ENCODE measurements around the gene ARG1.
"Not testable (repeated sequence)": the region's sequence is repeated elsewhere in the genome, so short reads cannot be mapped to it uniquely, and the experiment has no call there.

ARG1 gene

DNA sequence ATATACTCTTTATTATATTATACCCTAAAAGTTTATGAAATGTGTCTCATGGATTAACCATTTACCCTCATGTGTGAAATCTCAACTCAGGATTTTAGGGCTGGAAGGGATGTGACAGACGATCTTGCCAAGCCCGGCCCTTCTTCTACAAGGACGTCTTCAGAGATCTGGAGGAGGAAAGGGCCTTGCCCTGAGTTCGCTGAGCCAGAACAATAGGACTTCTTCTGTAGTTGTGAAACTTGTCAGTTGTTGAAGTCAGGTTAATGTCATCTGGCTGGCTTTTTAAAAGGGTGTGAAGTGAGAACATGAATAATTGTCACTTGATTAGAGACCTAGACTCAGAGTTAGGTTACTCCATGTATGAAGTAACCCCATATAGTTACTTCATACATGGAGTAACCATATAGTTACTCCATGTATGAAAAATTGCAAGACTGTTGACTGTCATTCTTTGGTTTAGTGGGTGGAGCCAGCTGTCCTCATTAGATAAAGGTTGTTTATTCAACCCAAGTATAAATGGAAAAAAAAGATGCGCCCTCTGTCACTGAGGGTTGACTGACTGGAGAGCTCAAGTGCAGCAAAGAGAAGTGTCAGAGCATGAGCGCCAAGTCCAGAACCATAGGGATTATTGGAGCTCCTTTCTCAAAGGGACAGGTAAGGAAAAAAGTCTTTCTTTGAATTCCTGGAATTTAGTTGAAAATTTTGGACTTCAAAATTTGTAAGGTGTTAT lies at the start of gene ARG1:
Gene ARG1, plus strand, starts transcription at position 541 of the 730 bp plus-strand sequence. Its CDS starts 57 bp downstream, at position 598.
- no peak for DNase-seq (ENCODE audit: low spot score)

GRCh38 chr6:131523988-131524673 lies 48.9 kb upstream of the ARG1 start:
- no peak for DNase-seq (ENCODE audit: low spot score)

- no peak for DNase-seq (ENCODE audit: low spot score)
Measured at GRCh38 chr6:131524695-131525336, 48.2 kb upstream of the ARG1 start.

- not testable (repeated sequence) for DNase-seq (ENCODE audit: low spot score)
Measured at GRCh38 chr6:131530936-131531335, 42.1 kb upstream of the ARG1 start.

GRCh38 chr6:131531681-131532080 lies 41.3 kb upstream of the ARG1 start:
- not testable (repeated sequence) for DNase-seq (ENCODE audit: low spot score)

DNA sequence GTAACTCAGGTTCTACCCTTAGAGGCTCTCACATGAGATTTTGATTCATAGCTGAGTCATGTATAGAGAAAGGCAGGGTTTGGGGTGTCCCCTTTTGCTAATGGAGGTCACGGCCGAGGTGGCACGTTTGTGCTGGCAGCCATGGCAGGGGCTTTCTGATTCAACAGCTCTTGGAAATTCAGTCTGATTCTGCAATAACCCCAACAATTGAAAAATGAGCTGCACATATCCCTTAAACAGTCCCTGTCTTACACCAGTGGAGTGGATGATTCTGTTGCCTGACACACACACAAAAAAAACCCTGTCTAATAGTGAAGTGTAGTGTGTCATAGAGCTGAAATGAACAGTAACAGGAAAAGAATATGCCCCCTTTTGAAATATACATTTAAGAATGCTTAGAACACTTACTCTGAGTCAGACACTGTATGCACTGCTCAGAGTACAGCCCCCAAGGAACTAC lies 40.4 kb upstream of the ARG1 start:
- DNase-seq (ENCODE audit: low spot score) = no peak

- DNase-seq (ENCODE audit: low spot score) = not testable (repeated sequence)
Measured at GRCh38 chr6:131538615-131539014, 34.4 kb upstream of the ARG1 start.

- DNase-seq (ENCODE audit: low spot score) = no peak
Measured at GRCh38 chr6:131545317-131545716, 27.7 kb upstream of the ARG1 start.

GRCh38 chr6:131547488-131547887 lies 25.5 kb upstream of the ARG1 start:
- no peak for DNase-seq (ENCODE audit: low spot score)

DNA sequence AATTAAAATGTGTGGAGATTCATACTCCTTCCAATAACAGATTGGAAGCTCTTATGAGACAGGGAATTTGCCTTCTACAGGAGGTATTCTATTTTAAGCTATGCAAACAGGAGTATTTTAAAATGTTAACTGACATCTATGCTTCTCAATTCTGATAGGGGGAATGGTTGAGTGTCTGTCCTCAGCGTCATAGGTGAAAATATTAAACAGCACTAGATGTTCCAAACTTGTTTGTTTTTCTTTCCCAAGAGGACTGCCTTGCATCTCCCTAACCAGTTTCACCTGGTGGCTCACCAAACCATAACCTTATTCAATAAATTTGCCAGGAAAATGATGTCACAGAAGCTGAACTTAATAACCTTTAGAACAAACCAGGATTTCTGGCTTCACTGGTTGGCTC lies 24.6 kb upstream of the ARG1 start:
- DNase-seq (ENCODE audit: low spot score) = no peak

GRCh38 chr6:131549811-131550210 lies 23.2 kb upstream of the ARG1 start:
- no peak for DNase-seq (ENCODE audit: low spot score)

DNA sequence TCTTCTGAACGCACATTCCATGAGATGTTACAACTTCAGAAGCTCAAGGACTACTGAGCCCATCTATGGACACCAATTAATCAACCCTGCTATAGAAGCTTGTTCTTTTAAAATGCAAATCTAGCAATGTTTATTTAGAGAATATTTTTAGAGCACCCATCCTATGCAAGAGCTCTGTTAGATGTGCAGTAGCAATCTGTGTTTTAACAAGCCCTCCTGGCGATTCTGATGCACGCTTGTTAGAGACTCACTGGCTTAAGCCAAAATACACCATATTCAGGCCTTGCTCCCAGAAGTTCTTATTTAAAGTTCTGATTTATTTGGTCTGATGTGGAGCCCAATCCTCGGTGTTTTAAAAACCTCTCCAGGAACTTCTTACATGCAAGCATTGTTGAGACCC lies 21.1 kb upstream of the ARG1 start:
- DNase-seq (ENCODE audit: low spot score) = no peak

GRCh38 chr6:131552572-131552971 lies 20.5 kb upstream of the ARG1 start:
- no peak for DNase-seq (ENCODE audit: low spot score)

DNA sequence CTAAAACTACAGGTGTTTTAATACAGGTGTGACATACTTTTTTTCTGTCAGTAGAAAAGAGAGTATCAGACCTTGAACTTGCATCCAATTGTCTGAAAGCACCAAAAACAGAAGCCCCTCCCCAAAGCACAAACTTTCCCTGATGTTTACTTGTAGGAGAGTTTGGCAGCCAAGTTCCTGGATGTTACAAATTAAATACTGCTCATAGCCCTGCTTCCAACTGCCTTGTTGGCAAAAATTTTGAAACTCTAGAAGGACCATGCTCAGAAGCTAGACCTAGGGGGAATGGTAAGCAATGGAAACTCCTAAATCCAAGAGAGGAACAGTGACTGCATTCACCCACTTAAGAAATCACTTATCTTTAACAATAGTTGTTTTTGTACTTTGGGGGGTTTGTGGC lies 17.0 kb upstream of the ARG1 start:
- no peak for DNase-seq (ENCODE audit: low spot score)

DNA sequence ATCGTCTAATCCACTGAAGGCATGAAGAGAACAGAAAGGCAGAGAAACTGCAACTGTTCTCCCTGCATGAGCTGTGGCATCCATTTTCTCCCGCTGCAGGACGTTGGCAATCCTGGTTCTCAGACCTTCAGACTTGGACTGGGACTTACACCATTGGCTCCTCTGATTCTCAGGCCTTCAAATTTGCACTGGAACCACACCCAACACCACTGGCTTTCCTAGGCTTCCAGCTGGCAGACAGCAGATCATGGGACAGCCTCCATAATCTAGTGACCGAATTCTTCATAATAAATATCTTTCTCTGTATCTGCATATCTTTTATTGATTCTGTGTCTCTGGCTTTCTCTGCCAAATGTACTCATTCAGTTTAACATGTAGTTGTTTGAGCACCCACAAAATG lies 14.1 kb upstream of the ARG1 start:
- DNase-seq (ENCODE audit: low spot score) = no peak

DNA sequence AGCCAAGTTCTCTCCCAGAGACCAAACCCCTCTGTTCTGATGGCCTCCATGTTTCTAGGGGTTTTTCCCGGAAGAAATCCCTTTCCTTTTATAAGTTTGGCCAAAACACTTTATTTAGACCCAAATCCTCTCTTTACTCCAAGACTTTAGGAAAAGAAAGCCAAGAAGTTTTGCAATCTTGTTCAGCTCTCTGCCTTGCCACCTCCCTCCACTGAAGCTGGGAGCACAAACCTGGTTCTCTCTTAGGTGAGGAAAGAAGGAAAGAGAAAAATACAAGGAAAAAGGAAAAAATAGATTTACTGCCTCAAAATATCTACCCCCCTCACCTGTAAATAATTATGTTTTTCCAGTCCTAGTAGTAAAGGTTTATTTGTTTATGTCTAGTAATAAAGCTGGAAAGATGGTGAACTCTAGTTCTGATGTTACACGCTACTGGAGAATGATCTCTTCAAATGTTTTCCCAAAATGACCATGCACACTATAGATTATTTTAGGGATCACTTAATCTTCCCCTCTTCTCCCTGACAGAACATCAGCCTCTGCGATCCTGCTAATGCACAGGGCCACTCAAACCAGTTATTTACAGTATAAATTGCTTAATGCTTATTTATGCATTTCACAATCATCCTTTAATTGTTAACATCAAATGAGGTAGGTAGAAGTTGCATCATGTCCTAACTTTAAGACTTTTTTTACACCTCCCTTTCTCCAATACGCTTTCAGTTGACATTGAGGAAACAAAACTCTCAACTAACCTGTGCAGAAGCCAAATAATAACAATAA lies 10.9 kb upstream of the ARG1 start:
- no peak for DNase-seq (ENCODE audit: low spot score)

DNA sequence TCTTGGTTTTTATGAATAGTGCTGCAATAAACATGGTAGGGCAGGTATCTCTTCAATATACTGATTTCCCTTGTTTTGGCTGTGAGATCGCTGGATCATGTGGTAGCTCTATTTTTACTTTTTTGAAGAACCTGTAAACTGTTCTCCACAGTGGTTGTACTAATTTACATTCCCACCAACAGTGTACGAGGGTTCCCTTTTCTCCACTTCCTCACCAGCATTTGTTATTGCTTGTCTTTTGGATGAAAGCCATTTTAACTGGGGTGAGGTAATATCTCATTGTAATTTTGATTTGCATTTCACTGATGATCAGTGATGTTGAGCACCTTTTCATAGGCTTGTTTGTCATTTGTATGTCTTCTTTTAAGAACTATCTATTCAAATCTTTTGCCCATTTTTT lies 8.0 kb upstream of the ARG1 start:
- DNase-seq (ENCODE audit: low spot score) = no peak

DNA sequence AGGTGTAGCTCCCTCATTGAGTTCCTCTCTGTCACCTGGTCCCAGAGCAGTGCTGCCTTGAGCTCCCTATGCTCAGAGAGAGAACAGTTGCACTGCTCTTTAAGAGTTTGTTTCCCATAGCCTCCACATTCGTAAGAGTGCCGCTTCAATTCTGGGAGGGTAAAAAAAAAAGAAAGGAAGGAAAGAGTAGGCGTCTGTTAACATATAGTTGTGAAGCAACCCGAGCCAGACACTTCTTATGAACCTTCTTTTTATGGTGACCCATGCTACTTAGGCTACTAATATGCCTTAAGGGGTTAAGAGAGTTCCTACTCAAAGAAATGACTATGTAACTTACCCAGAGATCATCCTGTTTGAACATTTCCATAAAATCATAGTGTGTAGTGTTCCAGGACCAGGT lies 4.3 kb upstream of the ARG1 start:
- DNase-seq (ENCODE audit: low spot score) = no peak

DNA sequence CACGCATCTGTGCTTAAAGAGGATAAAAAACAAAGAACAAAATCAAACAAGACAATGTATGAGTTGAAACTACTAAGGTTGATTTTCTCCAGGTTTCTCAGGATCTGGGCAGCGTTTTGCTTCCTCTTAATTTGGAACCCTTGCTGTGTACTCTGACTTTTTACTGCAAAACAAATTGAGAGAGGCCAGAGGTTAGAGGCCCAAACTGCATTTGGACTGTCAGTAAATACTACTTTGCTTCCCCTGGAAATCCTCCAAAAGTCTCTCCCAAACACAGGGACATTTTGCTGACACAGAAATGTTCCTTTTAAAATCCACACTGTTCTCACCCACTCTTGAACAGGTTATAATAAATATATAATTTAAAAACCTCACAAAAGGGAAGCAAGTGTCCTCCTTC lies 1.1 kb downstream of the ARG1 start:
- DNase-seq (ENCODE audit: low spot score) = no peak

GRCh38 chr6:131574686-131575085 lies 1.7 kb downstream of the ARG1 start:
- DNase-seq (ENCODE audit: low spot score) = no peak

- no peak for DNase-seq (ENCODE audit: low spot score)
Measured at GRCh38 chr6:131575834-131576478, 2.9 kb downstream of the ARG1 start.

GRCh38 chr6:131581523-131581922 lies 8.5 kb downstream of the ARG1 start:
- no peak for DNase-seq (ENCODE audit: low spot score)

Measured in iPS-NIHi11 (cell line).